GM12878 (cell line): ENCODE measurements around the gene BRD9. TPM values are rescaled to one million over a fixed set of nuclear protein-coding genes. Genes with fewer than 3 reads are reported as not detected.

Source experiments
- CREB1 ChIP-seq: IDR thresholded peaks from 2 replicates; pipeline ENCODE4 v1.6.1; 2012; ENCODE audit warnings: low read depth, mild to moderate bottlenecking, inconsistent platforms
- EED ChIP-seq: sonication (generic); IDR thresholded peaks from 2 replicates; pipeline ENCODE4 v1.6.1; 2016; ENCODE audit warnings: antibody characterized with exemption, low read depth
- HSF1 ChIP-seq: fragments of 150-350 bp; IDR thresholded peaks from 2 replicates; pipeline ENCODE4 v1.6.1; 2014; ENCODE audit warnings: mild to moderate bottlenecking, low read depth, low read length
- LARP7 ChIP-seq: fragments of 450-650 bp; IDR thresholded peaks from 2 replicates; pipeline ENCODE4 v1.6.1; 2017; ENCODE audit warnings: mild to moderate bottlenecking
- MLLT1 ChIP-seq: fragments of 450-650 bp; IDR thresholded peaks from 2 replicates; pipeline ENCODE4 v1.6.1; 2016; ENCODE audit warnings: mild to moderate bottlenecking
- PAX8 ChIP-seq: fragments of 450-650 bp; IDR thresholded peaks from 2 replicates; pipeline ENCODE4 v1.6.1; 2017; ENCODE audit warnings: mild to moderate bottlenecking, moderate library complexity
- RAD51 ChIP-seq: fragments of 450-650 bp; IDR thresholded peaks from 2 replicates; pipeline ENCODE4 v1.6.1; 2016; ENCODE audit warnings: moderate library complexity, mild to moderate bottlenecking, inconsistent platforms
- RELA ChIP-seq: fragments of 450-650 bp; IDR thresholded peaks from 2 replicates; pipeline ENCODE4 v1.8.0; 2014; ENCODE audit warnings: borderline replicate concordance; ENCODE audit not compliant: partially characterized antibody
- RELB ChIP-seq: fragments of 450-650 bp; IDR thresholded peaks from 2 replicates; pipeline ENCODE4 v1.6.1; 2017; ENCODE audit warnings: low read depth, mild to moderate bottlenecking, moderate library complexity
- RUNX3 ChIP-seq: IDR thresholded peaks from 2 replicates; pipeline ENCODE4 v1.6.1; 2012; ENCODE audit warnings: low read length, inconsistent platforms
- STAT1 ChIP-seq: fragments of 450-650 bp; conservative IDR thresholded peaks from 2 replicates; pipeline ENCODE4 v1.6.1; 2014; ENCODE audit warnings: antibody characterized with exemption, mild to moderate bottlenecking
- polyA plus RNA-seq, 11 experiments: library from polyadenylated mRNA; depleted of rRNA in 4 of 11; unstranded in 6 of 11; stranded (reverse) in 5 of 11; fragments of >200 nt; fragmentation: Nextera tagmentation in 4 of 11; fragmentation: Illumina TruSeq in 1 of 11; extraction: Ambion mirVana in 4 of 11; extraction: Trizol in 1 of 11; gene quantifications; 1 replicate in 1 of 11; 2 replicates in 10 of 11; pipeline versions ENCODE4 v1.2.1 to v1.2.3, GENCODE V29; 2011 to 2016; ENCODE audit warnings: inconsistent platforms in 2 of 11, missing spikeins in 2 of 11, low read depth in 1 of 11
- total RNA-seq, 4 experiments: library from RNA; depleted of rRNA in 3 of 4; stranded (reverse); fragments of >200 nt in 3 of 4; fragmentation: Illumina TruSeq in 1 of 4; extraction: Trizol in 1 of 4; gene quantifications; 2 replicates each; pipeline versions ENCODE4 v1.2.1 to v1.2.3, GENCODE V29; 2013 to 2021

BRD9 gene
- total and polyA plus RNA-seq, 10 of the 15 experiments (the other 5 are each of a cell fraction or from before 2014, with no cell fraction given) = 2.0 to 48.6 (median 32.4) TPM

GRCh38 chr5:922436-923280 is 30.1 kb upstream of the BRD9 start (continued):
- TF ChIP-seq HSF1 = no peak
- TF ChIP-seq STAT1 = no peak
- no peak for TF ChIP-seq CREB1
- TF ChIP-seq RAD51 = no peak
- no peak for TF ChIP-seq RUNX3
- no peak for TF ChIP-seq PAX8
- no peak for TF ChIP-seq RELB
- no peak for TF ChIP-seq LARP7
- TF ChIP-seq RELA = no peak
- TF ChIP-seq MLLT1 = no peak
- no peak for TF ChIP-seq EED
